A549 (cell line): ENCODE data around the gene FGFR3. TPM values are rescaled to one million over a fixed set of nuclear protein-coding genes. Genes with fewer than 3 reads are reported as not detected.

Experiments
- ATAC-seq, 2 experiments: fragments of 200-7000 bp in 1 of 2; fragments of >200 bp in 1 of 2; cut with Nextera tagmentation in 1 of 2; cut with Tn5 transposase in 1 of 2; 3 replicates each; pipeline versions ENCODE4 v1.8.0 to v1.9.1; 2018 to 2020; ENCODE audit warnings: mild to moderate bottlenecking in 1 of 2, moderate library complexity in 1 of 2
- CTCF ChIA-PET: fragments of 300-600 bp; sonication (Branson Sonifier 250); formaldehyde crosslinking; extraction: SDS; loops from one replicate; lab custom pipeline; 2021; ENCODE audit warnings: antibody characterized with exemption, inconsistent platforms; lab: Yijun Ruan, JAX
- POLR2A ChIA-PET: fragments of 350-600 bp; formaldehyde crosslinking; extraction: SDS; loops from one replicate; lab custom pipeline; 2021; ENCODE audit warnings: antibody characterized with exemption, inconsistent platforms; lab: Yijun Ruan, JAX
- DNase-seq, 2 experiments: peaks; one replicate each; pipeline versions ENCODE4 v3.0.0 to v3.0.0-alpha.2; 2011 to 2016; ENCODE audit warnings: low read depth in 1 of 2, low spot score in 1 of 2
- FAIRE-seq: peaks from 2 replicates; lab custom pipeline; 2011; peaks lifted over from hg19 to GRCh38; lab: Jason Lieb, UNC
- H3K27ac ChIP-seq, 2 experiments: fragments of >200 bp; sonication (Bioruptor Twin); formaldehyde crosslinking; 3 replicates each; pipeline ENCODE4 v1.5.1; 2016 to 2017
- H3K4me1 ChIP-seq: fragments of >200 bp; sonication (Bioruptor Twin); formaldehyde crosslinking; 3 replicates; pipeline ENCODE4 v1.6.1; 2016
- H3K4me2 ChIP-seq: fragments of >200 bp; sonication (Bioruptor Twin); formaldehyde crosslinking; 3 replicates; pipeline ENCODE4 v1.6.1; 2016
- H3K4me3 ChIP-seq: fragments of >200 bp; sonication (Bioruptor Twin); formaldehyde crosslinking; 3 replicates; pipeline ENCODE4 v1.5.1; 2016
- H3K9me3 ChIP-seq: fragments of >200 bp; sonication (Bioruptor Twin); formaldehyde crosslinking; 3 replicates; pipeline ENCODE4 v1.6.1; 2016
- ATOH8 ChIP-seq: fragments of 250-450 bp; sonication (Bioruptor Pico); IDR thresholded peaks from 2 replicates; pipeline ENCODE4 v1.5.0; 2020; ENCODE audit warnings: low read depth, mild to moderate bottlenecking, moderate library complexity
- CBX2 ChIP-seq: fragments of 200-600 bp; sonication (generic); IDR thresholded peaks from 2 replicates; pipeline ENCODE4 v1.6.1; 2016; ENCODE audit warnings: low read depth, mild to moderate bottlenecking, borderline replicate concordance
- EP300 ChIP-seq, 2 experiments: fragments of >200 bp; sonication (Bioruptor Twin); formaldehyde crosslinking; IDR thresholded peaks; 2 replicates in 1 of 2; 3 replicates in 1 of 2; pipeline ENCODE4 v1.6.1; 2016 to 2017
- FOSL2 ChIP-seq, 2 experiments: fragments of 450-650 bp in 1 of 2; fragments of >200 bp in 1 of 2; sonication (Bioruptor Twin) in 1 of 2; formaldehyde crosslinking; IDR thresholded peaks; 2 replicates each; pipeline versions ENCODE4 v1.5.0 to v1.6.1; 2016 to 2020; ENCODE audit warnings: mild to moderate bottlenecking in 1 of 2, moderate library complexity in 1 of 2
- GATA3 ChIP-seq: IDR thresholded peaks from 2 replicates; pipeline ENCODE4 v1.6.1; 2012; ENCODE audit warnings: borderline replicate concordance
- HOXB5 ChIP-seq: fragments of 250-450 bp; sonication (Bioruptor Pico); IDR thresholded peaks from 2 replicates; pipeline ENCODE4 v1.5.0; 2020; ENCODE audit warnings: mild to moderate bottlenecking, moderate library complexity
- PHF8 ChIP-seq: fragments of 200-600 bp; sonication (generic); IDR thresholded peaks from 2 replicates; pipeline ENCODE4 v1.6.1; 2016; ENCODE audit warnings: low read depth, mild to moderate bottlenecking, antibody characterized with exemption, moderate library complexity, borderline replicate concordance
- POLR2A ChIP-seq: IDR thresholded peaks from 2 replicates; pipeline ENCODE4 v1.6.1; 2012; ENCODE audit warnings: mild to moderate bottlenecking, low read length
- RARB ChIP-seq: fragments of 250-450 bp; sonication (Bioruptor Pico); IDR thresholded peaks from 2 replicates; pipeline ENCODE4 v1.8.0; 2021; ENCODE audit warnings: mild to moderate bottlenecking, moderate library complexity
- RFX5 ChIP-seq: fragments of 450-650 bp; IDR thresholded peaks from 2 replicates; pipeline ENCODE4 v1.7.1; 2014; ENCODE audit warnings: antibody characterized with exemption, mild to moderate bottlenecking, moderate library complexity
- SREBF2 ChIP-seq: fragments of 450-650 bp; IDR thresholded peaks from 2 replicates; pipeline ENCODE4 v1.6.1; 2014; ENCODE audit warnings: mild to moderate bottlenecking, moderate library complexity
- ZC3H11A ChIP-seq: fragments of 450-650 bp; IDR thresholded peaks from 2 replicates; pipeline ENCODE4 v1.6.1; 2014; ENCODE audit warnings: antibody characterized with exemption, mild to moderate bottlenecking
- ZFP36 ChIP-seq: fragments of 450-650 bp; IDR thresholded peaks from 2 replicates; pipeline ENCODE4 v1.6.1; 2014; ENCODE audit warnings: borderline replicate concordance; ENCODE audit not compliant: partially characterized antibody
- ZNF302 ChIP-seq: fragments of 250-450 bp; sonication (Bioruptor Pico); IDR thresholded peaks from 2 replicates; pipeline ENCODE4 v1.9.0; 2021; ENCODE audit warnings: inconsistent platforms, mild to moderate bottlenecking, moderate library complexity
- WGBS: methylation state at CpG from one replicate; pipeline ENCODE4 v1.1.6; 2017; ENCODE audit errors: missing lambda C conversion rate; 5-methylcytosine and 5-hydroxymethylcytosine counted together
- polyA plus RNA-seq, 4 experiments: library from polyadenylated mRNA; depleted of rRNA in 3 of 4; stranded (reverse); fragments of >200 nt; fragmentation: RNase III in 1 of 4; extraction: RNeasy Plus Mini Kit Qiagen cat#74134 plus additional on column Dnase treatment in 1 of 4; gene quantifications; 2 replicates in 3 of 4; 3 replicates in 1 of 4; pipeline ENCODE4 v1.2.3, GENCODE V29; 2011 to 2017
- TF ChIP-seq, protein P1 (sequence below): fragments of >200 bp; sonication (Bioruptor Twin); formaldehyde crosslinking; IDR thresholded peaks from 2 replicates; pipeline ENCODE4 v1.6.1; 2016
- TF ChIP-seq, protein P2 (sequence below): fragments of 200-600 bp; sonication (generic); IDR thresholded peaks from 2 replicates; pipeline ENCODE4 v1.6.1; 2016; ENCODE audit warnings: antibody characterized with exemption, mild to moderate bottlenecking, moderate library complexity

The FGFR3 gene
- polyA plus RNA-seq, 2 of the 4 experiments (the other 2 are of a cell fraction), result 1.9 to 4.8 TPM

GRCh38 chr4:1806223-1806564 lies 13.1 kb downstream of the FGFR3 start:
- ATAC-seq (no peak), FAIRE-seq (no peak), DNase-seq (no peak)
- Histone ChIP-seq H3K27ac (no peak overlapping the region), H3K4me2 (no peak overlapping the region), H3K4me1 (no peaks in the 10 kb centered on the region), H3K4me3 (no peak overlapping the region), H3K9me3 (no peaks in the 10 kb centered on the region)
- 95% methylated on average over 7 of the region's 11 CpGs for WGBS
- no peak for TF ChIP-seq POLR2A
- no peak for TF ChIP-seq PHF8
- ChIA-PET POLR2A (no interaction called here), CTCF (interaction anchor here (1.5 to 13.7 kb wide), 3 partner anchors 10 to 105 kb away, joined by 3 to 227 read pairs (median 79); partner anchors contain the start of gene FGFR3)

DNA sequence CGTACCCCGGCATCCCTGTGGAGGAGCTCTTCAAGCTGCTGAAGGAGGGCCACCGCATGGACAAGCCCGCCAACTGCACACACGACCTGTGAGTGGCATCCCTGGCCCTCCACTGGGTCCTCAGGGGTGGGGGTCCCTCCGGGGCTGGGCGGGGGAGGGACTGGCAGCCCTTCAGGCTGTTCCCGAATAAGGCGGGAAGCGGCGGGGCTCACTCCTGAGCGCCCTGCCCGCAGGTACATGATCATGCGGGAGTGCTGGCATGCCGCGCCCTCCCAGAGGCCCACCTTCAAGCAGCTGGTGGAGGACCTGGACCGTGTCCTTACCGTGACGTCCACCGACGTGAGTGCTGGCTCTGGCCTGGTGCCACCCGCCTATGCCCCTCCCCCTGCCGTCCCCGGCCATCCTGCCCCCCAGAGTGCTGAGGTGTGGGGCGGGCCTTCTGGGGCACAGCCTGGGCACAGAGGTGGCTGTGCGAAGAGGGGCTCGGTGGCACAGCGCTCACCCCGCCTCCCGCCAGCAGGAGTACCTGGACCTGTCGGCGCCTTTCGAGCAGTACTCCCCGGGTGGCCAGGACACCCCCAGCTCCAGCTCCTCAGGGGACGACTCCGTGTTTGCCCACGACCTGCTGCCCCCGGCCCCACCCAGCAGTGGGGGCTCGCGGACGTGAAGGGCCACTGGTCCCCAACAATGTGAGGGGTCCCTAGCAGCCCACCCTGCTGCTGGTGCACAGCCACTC lies 13.7 kb downstream of the FGFR3 start:
- FAIRE-seq, result no peak
- ATAC-seq, result no peak
- TF ChIP-seq, protein P1, sequence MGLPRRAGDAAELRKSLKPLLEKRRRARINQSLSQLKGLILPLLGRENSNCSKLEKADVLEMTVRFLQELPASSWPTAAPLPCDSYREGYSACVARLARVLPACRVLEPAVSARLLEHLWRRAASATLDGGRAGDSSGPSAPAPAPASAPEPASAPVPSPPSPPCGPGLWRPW, result no peak
- TF ChIP-seq ZC3H11A (no peak), EP300 (IDR thresholded peaks at IDR 0.05) (no peak), POLR2A (no peak)
- no peak overlapping the region for H3K4me3 ChIP-seq
- POLR2A ChIA-PET, result no interaction called here
- H3K4me1 ChIP-seq, result no peaks in the 10 kb centered on the region
- H3K4me2 ChIP-seq, result no peak overlapping the region
- no peak overlapping the region for H3K27ac ChIP-seq
- H3K9me3 ChIP-seq, result no peaks in the 10 kb centered on the region
- no peak for DNase-seq
- CTCF ChIA-PET, result interaction anchor here (7.7 to 13.7 kb wide), 2 partner anchors 11 to 57 kb away, joined by 79 to 227 read pairs; partner anchors contain the start of gene FGFR3
- 97% methylated on average over 6 of the region's 41 CpGs for WGBS

DNA sequence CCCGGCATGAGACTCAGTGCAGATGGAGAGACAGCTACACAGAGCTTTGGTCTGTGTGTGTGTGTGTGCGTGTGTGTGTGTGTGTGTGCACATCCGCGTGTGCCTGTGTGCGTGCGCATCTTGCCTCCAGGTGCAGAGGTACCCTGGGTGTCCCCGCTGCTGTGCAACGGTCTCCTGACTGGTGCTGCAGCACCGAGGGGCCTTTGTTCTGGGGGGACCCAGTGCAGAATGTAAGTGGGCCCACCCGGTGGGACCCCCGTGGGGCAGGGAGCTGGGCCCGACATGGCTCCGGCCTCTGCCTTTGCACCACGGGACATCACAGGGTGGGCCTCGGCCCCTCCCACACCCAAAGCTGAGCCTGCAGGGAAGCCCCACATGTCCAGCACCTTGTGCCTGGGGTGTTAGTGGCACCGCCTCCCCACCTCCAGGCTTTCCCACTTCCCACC lies 14.3 kb downstream of the FGFR3 start:
- no peak for FAIRE-seq
- TF ChIP-seq, protein P2, sequence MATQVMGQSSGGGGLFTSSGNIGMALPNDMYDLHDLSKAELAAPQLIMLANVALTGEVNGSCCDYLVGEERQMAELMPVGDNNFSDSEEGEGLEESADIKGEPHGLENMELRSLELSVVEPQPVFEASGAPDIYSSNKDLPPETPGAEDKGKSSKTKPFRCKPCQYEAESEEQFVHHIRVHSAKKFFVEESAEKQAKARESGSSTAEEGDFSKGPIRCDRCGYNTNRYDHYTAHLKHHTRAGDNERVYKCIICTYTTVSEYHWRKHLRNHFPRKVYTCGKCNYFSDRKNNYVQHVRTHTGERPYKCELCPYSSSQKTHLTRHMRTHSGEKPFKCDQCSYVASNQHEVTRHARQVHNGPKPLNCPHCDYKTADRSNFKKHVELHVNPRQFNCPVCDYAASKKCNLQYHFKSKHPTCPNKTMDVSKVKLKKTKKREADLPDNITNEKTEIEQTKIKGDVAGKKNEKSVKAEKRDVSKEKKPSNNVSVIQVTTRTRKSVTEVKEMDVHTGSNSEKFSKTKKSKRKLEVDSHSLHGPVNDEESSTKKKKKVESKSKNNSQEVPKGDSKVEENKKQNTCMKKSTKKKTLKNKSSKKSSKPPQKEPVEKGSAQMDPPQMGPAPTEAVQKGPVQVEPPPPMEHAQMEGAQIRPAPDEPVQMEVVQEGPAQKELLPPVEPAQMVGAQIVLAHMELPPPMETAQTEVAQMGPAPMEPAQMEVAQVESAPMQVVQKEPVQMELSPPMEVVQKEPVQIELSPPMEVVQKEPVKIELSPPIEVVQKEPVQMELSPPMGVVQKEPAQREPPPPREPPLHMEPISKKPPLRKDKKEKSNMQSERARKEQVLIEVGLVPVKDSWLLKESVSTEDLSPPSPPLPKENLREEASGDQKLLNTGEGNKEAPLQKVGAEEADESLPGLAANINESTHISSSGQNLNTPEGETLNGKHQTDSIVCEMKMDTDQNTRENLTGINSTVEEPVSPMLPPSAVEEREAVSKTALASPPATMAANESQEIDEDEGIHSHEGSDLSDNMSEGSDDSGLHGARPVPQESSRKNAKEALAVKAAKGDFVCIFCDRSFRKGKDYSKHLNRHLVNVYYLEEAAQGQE, result no peak
- TF ChIP-seq ZFP36 (no peak), ATOH8 (CRISPR knock-in tag) (no peak), FOSL2 (IDR thresholded peaks at IDR 0.05) (no peak), FOSL2 (CRISPR knock-in tag; IDR thresholded peaks at IDR 0.05) (no peak), SREBF2 (no peak), CBX2 (no peak), RFX5 (no peak), GATA3 (no peak), RARB (no peak), HOXB5 (no peak), ZNF302 (CRISPR knock-in tag) (no peak)
- CTCF ChIA-PET, result interaction anchor here (1.1 to 13.7 kb wide), 4 partner anchors 9 to 92 kb away, joined by 3 to 227 read pairs (median 42); partner anchors contain the start of gene FGFR3
- Histone ChIP-seq H3K4me2 (no peak overlapping the region), H3K9me3 (no peaks in the 10 kb centered on the region), H3K27ac (no peak overlapping the region), H3K4me1 (no peaks in the 10 kb centered on the region), H3K4me3 (no peak overlapping the region)
- POLR2A ChIA-PET, result no interaction called here
- 88% methylated on average over 8 of the region's 16 CpGs for WGBS
- ATAC-seq, result no peak
- DNase-seq, result peak in 1 of 2 experiments; percentile 30
